H1 (cell line): ENCODE results near the gene VGLL2. TPM values are rescaled to one million over a fixed set of nuclear protein-coding genes. Genes with fewer than 3 reads are reported as not detected.

Source experiments
- E2F6 ChIP-seq: IDR thresholded peaks from 2 replicates; pipeline ENCODE4 v1.6.1; 2012; ENCODE audit warnings: inconsistent platforms
- EP300 ChIP-seq, 2 experiments: IDR thresholded peaks; 1 replicate in 1 of 2; 2 replicates in 1 of 2; pipeline ENCODE4 v1.6.1; 2011 to 2012; ENCODE audit warnings: low read depth in 2 of 2, low read length in 2 of 2, mild to moderate bottlenecking in 2 of 2, borderline replicate concordance in 1 of 2, inconsistent platforms in 1 of 2, moderate library complexity in 1 of 2
- NANOG ChIP-seq: IDR thresholded peaks from 2 replicates; pipeline ENCODE4 v1.6.1; 2011; ENCODE audit warnings: low read length, low read depth, mild to moderate bottlenecking, inconsistent platforms; ENCODE audit not compliant: insufficient read depth, poor library complexity, severe bottlenecking
- ZNF274 ChIP-seq: IDR thresholded peaks from 2 replicates; pipeline ENCODE4 v1.7.0; 2012; ENCODE audit warnings: low read length, borderline replicate concordance; ENCODE audit errors: extremely low read depth
- polyA plus RNA-seq, 7 experiments: library from polyadenylated mRNA; depleted of rRNA in 3 of 7; stranded (reverse) in 5 of 7; unstranded in 2 of 7; fragments of >200 nt in 5 of 7; fragments of 200-250 nt in 2 of 7; gene quantifications; 1 replicate in 5 of 7; 2 replicates in 1 of 7; 4 replicates in 1 of 7; pipeline versions ENCODE4 v1.2.1 to v1.2.3, GENCODE V29; 2011 to 2013; ENCODE audit warnings: missing spikeins in 2 of 7, mixed read lengths in 2 of 7
- total RNA-seq: library from RNA; stranded (reverse); fragmentation: NEBNext Ultra II Directional; extraction: Animal tissue kit (Norgen Biotek cat#: 25700); gene quantifications from 2 replicates; pipeline ENCODE4 v1.2.1, GENCODE V29; 2021

Gene VGLL2
- total and polyA plus RNA-seq, 2 of the 8 experiments (the other 6 are each of a cell fraction or from before 2014, with no cell fraction given), result not detected

GRCh38 chr6:117228202-117228601, 37.2 kb upstream of the VGLL2 start (continued):
- TF ChIP-seq EP300 (IDR thresholded peaks at IDR 0.05; ENCODE audit: borderline replicate concordance in 1 of 2, low read depth in 2 of 2, low read length in 2 of 2), result no peak
- TF ChIP-seq E2F6, result no peak
- TF ChIP-seq ZNF274, result no peak
- no peak for TF ChIP-seq NANOG
